ENCODE measurements around the gene DNAL4.

GRCh38 chr22:38795569-38795968, 1.6 kb upstream of the DNAL4 start:
- TF ChIP-seq CTCF (IDR thresholded peaks at IDR 0.05; ENCODE audit: low read depth, low read length) = no peak
- TF ChIP-seq MYC (IDR thresholded peaks at IDR 0.05; ENCODE audit: low read depth, low read length) = no peak
- no peak for TF ChIP-seq POLR2A (IDR thresholded peaks at IDR 0.05; ENCODE audit: extremely low read depth, insufficient read length)
- TF ChIP-seq MAX (IDR thresholded peaks at IDR 0.05; ENCODE audit: low read depth, low read length) = no peak

Data from NB4 (cell line).